MM.1S (cell line): ENCODE results near the gene EFCAB6.

Experiments
- DNase-seq: peaks from one replicate; pipeline ENCODE4 v3.0.0-alpha.2; 2015
- H2AFZ ChIP-seq: fragments of 300-600 bp; sonication (generic); 2 replicates; pipeline ENCODE4 v1.6.0; 2016; ENCODE audit warnings: antibody characterized with exemption, low read length
- H3F3A ChIP-seq: fragments of 300-600 bp; sonication (generic); 2 replicates; pipeline ENCODE4 v1.6.1; 2016; ENCODE audit warnings: mild to moderate bottlenecking, antibody characterized with exemption, low read length, moderate library complexity, mixed read lengths; ENCODE audit not compliant: insufficient read depth
- H3K27ac ChIP-seq: fragments of 300-600 bp; sonication (generic); 2 replicates; pipeline ENCODE4 v1.5.1; 2016; ENCODE audit warnings: mild to moderate bottlenecking, low read length
- H3K27me3 ChIP-seq: fragments of 300-600 bp; sonication (generic); replicated peaks from 2 replicates; pipeline ENCODE4 v1.6.0; 2016; ENCODE audit warnings: low read length; ENCODE audit not compliant: insufficient read depth
- H3K36me3 ChIP-seq: fragments of 300-600 bp; sonication (generic); replicated peaks from 2 replicates; pipeline ENCODE4 v1.6.1; 2016; ENCODE audit warnings: mild to moderate bottlenecking, low read length, mixed read lengths; ENCODE audit not compliant: insufficient read depth
- H3K4me1 ChIP-seq: fragments of 300-600 bp; sonication (generic); 2 replicates; pipeline ENCODE4 v1.6.1; 2016; ENCODE audit warnings: low read length, mixed read lengths
- H3K4me2 ChIP-seq: fragments of 300-600 bp; sonication (generic); 2 replicates; pipeline ENCODE4 v1.6.0; 2016; ENCODE audit warnings: low read depth, low read length
- H3K4me3 ChIP-seq: fragments of 300-600 bp; sonication (generic); 2 replicates; pipeline ENCODE4 v1.5.1; 2016; ENCODE audit warnings: low read length, mixed read lengths
- H3K79me2 ChIP-seq: fragments of 300-600 bp; sonication (generic); 2 replicates; pipeline ENCODE4 v1.6.1; 2016; ENCODE audit warnings: mixed run types, low read length, mixed read lengths
- H3K9ac ChIP-seq: fragments of 300-600 bp; sonication (generic); 2 replicates; pipeline ENCODE4 v1.6.1; 2016; ENCODE audit warnings: low read length, mixed read lengths
- H3K9me2 ChIP-seq: fragments of 300-600 bp; sonication (generic); replicated peaks from 2 replicates; pipeline ENCODE4 v1.6.1; 2016; ENCODE audit warnings: mild to moderate bottlenecking, low read length, mixed read lengths; ENCODE audit not compliant: insufficient read depth
- H3K9me3 ChIP-seq: fragments of 300-600 bp; sonication (generic); replicated peaks from 2 replicates; pipeline ENCODE4 v1.6.1; 2016; ENCODE audit warnings: mild to moderate bottlenecking, low read length, mixed read lengths; ENCODE audit not compliant: insufficient read depth
- H4K20me1 ChIP-seq: fragments of 300-600 bp; sonication (generic); 2 replicates; pipeline ENCODE4 v1.6.1; 2016; ENCODE audit warnings: mild to moderate bottlenecking, low read length, moderate library complexity, mixed read lengths; ENCODE audit not compliant: insufficient read depth
- CTCF ChIP-seq: fragments of 300-600 bp; sonication (generic); IDR thresholded peaks from 2 replicates; pipeline ENCODE4 v1.5.1; 2016; ENCODE audit warnings: antibody characterized with exemption, low read length, mixed read lengths
- EZH2 ChIP-seq: fragments of 300-600 bp; sonication (generic); optimal IDR thresholded peaks from 2 replicates; pipeline ENCODE3; 2017; ENCODE audit warnings: low read depth, mild to moderate bottlenecking, antibody characterized with exemption, low read length, mixed read lengths
- EZH2phosphoT487 ChIP-seq: fragments of 300-600 bp; sonication (generic); IDR thresholded peaks from 2 replicates; pipeline ENCODE4 v1.6.1; 2018; ENCODE audit warnings: antibody characterized with exemption, low read length

Gene EFCAB6

GRCh38 chr22:43689356-43689755, 122.7 kb downstream of the EFCAB6 start:
- no peak overlapping the region for H3K27ac ChIP-seq
- no peak for DNase-seq

GRCh38 chr22:43682851-43683250, 129.3 kb downstream of the EFCAB6 start:
- no peak overlapping the region for H3K4me2 ChIP-seq

More at GRCh38 chr22:43689356-43689755, 122.7 kb downstream of the EFCAB6 start:
- Histone ChIP-seq H3K79me2 (no peaks in the 10 kb centered on the region), H3F3A (no peaks in the 10 kb centered on the region), H3K4me3 (no peak overlapping the region), H3K9ac (no peak overlapping the region), H3K9me2 (no peaks in the 10 kb centered on the region), H3K4me1 (no peaks in the 10 kb centered on the region), H4K20me1 (no peaks in the 10 kb centered on the region), H3K27me3 (no peaks in the 10 kb centered on the region), H2AFZ (no peak overlapping the region), H3K9me3 (no peaks in the 10 kb centered on the region), H3K4me2 (no peak overlapping the region), H3K36me3 (no peaks in the 10 kb centered on the region)
- no peak for TF ChIP-seq EZH2
- no peak for TF ChIP-seq EZH2phosphoT487
- no peak for TF ChIP-seq CTCF

GRCh38 chr22:43681731-43682360, 130.3 kb downstream of the EFCAB6 start:
- TF ChIP-seq CTCF (no peak), EZH2 (no peak), EZH2phosphoT487 (no peak)
- Histone ChIP-seq H2AFZ (no peak overlapping the region), H3K9me3 (no peaks in the 10 kb centered on the region), H3K79me2 (no peaks in the 10 kb centered on the region), H3K4me2 (no peak overlapping the region), H3K9me2 (no peaks in the 10 kb centered on the region), H3K27ac (no peak overlapping the region), H3F3A (no peaks in the 10 kb centered on the region), H3K27me3 (no peaks in the 10 kb centered on the region), H3K4me3 (no peak overlapping the region), H3K36me3 (no peaks in the 10 kb centered on the region), H3K4me1 (no peaks in the 10 kb centered on the region), H3K9ac (no peak overlapping the region), H4K20me1 (no peaks in the 10 kb centered on the region)
- DNase-seq = no peak

More at GRCh38 chr22:43682851-43683250, 129.3 kb downstream of the EFCAB6 start:
- Histone ChIP-seq H3K9me3 (no peaks in the 10 kb centered on the region), H3K9ac (no peak overlapping the region), H3K27me3 (no peaks in the 10 kb centered on the region), H3K4me3 (no peak overlapping the region), H3K79me2 (no peaks in the 10 kb centered on the region), H3K36me3 (no peaks in the 10 kb centered on the region), H3K27ac (no peak overlapping the region), H3K4me1 (no peaks in the 10 kb centered on the region), H3F3A (no peaks in the 10 kb centered on the region), H2AFZ (no peak overlapping the region), H4K20me1 (no peaks in the 10 kb centered on the region), H3K9me2 (no peaks in the 10 kb centered on the region)
- no peak for DNase-seq
- no peak for TF ChIP-seq EZH2phosphoT487
- TF ChIP-seq CTCF = no peak
- TF ChIP-seq EZH2 = no peak
